ENCODE measurements around the gene OR2G2.

DNA sequence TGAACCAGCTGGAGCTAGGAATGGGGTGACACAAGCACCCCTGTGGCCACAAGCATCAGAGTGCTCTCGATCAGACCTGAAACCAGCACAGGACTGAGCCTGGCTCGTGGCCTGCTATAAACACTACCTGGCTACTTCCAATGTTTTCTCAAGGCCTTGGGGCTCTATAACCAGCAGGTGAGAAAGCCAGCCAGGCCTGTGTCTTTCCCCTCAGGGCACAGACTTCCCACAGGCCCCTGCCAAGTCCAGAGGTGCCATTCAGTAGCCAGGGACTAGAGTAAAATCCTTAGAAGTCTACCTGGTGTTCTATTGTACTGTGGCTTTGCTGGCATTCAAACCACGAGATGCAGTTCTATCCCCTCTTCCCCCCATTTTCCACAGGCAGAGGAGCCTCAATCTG lies 39.8 kb downstream of the OR2G2 start:
- no peak for TF ChIP-seq CTCF (IDR thresholded peaks at IDR 0.05)
- no peak for TF ChIP-seq POLR2AphosphoS5 (IDR thresholded peaks at IDR 0.05; ENCODE audit: low read depth, low read length)
- TF ChIP-seq, protein P1, sequence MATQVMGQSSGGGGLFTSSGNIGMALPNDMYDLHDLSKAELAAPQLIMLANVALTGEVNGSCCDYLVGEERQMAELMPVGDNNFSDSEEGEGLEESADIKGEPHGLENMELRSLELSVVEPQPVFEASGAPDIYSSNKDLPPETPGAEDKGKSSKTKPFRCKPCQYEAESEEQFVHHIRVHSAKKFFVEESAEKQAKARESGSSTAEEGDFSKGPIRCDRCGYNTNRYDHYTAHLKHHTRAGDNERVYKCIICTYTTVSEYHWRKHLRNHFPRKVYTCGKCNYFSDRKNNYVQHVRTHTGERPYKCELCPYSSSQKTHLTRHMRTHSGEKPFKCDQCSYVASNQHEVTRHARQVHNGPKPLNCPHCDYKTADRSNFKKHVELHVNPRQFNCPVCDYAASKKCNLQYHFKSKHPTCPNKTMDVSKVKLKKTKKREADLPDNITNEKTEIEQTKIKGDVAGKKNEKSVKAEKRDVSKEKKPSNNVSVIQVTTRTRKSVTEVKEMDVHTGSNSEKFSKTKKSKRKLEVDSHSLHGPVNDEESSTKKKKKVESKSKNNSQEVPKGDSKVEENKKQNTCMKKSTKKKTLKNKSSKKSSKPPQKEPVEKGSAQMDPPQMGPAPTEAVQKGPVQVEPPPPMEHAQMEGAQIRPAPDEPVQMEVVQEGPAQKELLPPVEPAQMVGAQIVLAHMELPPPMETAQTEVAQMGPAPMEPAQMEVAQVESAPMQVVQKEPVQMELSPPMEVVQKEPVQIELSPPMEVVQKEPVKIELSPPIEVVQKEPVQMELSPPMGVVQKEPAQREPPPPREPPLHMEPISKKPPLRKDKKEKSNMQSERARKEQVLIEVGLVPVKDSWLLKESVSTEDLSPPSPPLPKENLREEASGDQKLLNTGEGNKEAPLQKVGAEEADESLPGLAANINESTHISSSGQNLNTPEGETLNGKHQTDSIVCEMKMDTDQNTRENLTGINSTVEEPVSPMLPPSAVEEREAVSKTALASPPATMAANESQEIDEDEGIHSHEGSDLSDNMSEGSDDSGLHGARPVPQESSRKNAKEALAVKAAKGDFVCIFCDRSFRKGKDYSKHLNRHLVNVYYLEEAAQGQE (IDR thresholded peaks at IDR 0.05; ENCODE audit: insufficient read depth in 1 of 2, low read depth in 2 of 2, low read length in 1 of 2), result no peak

Data from Panc1 (cell line).